Measurements from ENCODE around the gene ZNF629. TPM values are rescaled to one million over a fixed set of nuclear protein-coding genes. Genes with fewer than 3 reads are reported as not detected.

Gene ZNF629
- total and polyA plus RNA-seq, 2 donors (not counting 1 experiment from before 2014, with no cell fraction given), result 1.2 to 6.9 TPM

DNA sequence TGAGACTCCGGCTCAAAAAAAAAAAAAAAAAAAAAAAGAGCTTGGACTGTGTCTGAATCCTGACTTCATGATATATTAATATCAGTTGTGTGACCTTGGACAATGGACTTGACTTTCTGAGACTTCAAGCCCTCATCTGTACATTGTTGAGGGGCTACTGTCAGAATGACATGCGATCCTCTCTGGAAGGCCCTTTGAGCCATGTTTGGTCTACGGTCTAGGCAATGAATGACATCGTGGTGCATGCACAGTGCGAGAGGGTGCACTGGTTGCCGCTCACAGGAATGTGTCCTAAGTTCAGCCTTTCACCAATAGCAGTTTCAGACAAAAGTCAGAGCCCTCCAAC is 43.0 kb upstream of the ZNF629 start:
- H3K4me1 ChIP-seq (ENCODE audit: control insufficient read depth in 2 of 2, insufficient read depth in 2 of 2, low read length in 2 of 2), result no peaks in the 10 kb centered on the region
- H3K27me3 ChIP-seq (replicated peaks in 1 of 4; ENCODE audit: control extremely low read depth in 1 of 4, control insufficient read depth in 3 of 4, insufficient read depth in 4 of 4, low read length in 3 of 4), result no peaks in the 10 kb centered on the region
- H3K9ac ChIP-seq (ENCODE audit: low read length), result no peak overlapping the region
- no peaks in the 10 kb centered on the region for H4K20me1 ChIP-seq (ENCODE audit: control insufficient read depth, insufficient read depth, low read length, poor library complexity, severe bottlenecking)
- Mint-ChIP-seq H3K9me3 (ENCODE audit: insufficient read depth) (no peaks in the 10 kb centered on the region), H3K4me3 (no peak overlapping the region), H3K27ac (no peak overlapping the region), H3K4me1 (no peaks in the 10 kb centered on the region), H3K27me3 (peaks cover 21% of the 10 kb centered on the region)
- POLR2A ChIA-PET, result no interaction called here
- no peak for ATAC-seq (ENCODE audit: low read depth)
- no peak for TF ChIP-seq EZH2 (IDR thresholded peaks at IDR 0.05; ENCODE audit: borderline replicate concordance, insufficient read depth, low read depth, low read length, poor library complexity, severe bottlenecking)
- TF ChIP-seq, protein P1, sequence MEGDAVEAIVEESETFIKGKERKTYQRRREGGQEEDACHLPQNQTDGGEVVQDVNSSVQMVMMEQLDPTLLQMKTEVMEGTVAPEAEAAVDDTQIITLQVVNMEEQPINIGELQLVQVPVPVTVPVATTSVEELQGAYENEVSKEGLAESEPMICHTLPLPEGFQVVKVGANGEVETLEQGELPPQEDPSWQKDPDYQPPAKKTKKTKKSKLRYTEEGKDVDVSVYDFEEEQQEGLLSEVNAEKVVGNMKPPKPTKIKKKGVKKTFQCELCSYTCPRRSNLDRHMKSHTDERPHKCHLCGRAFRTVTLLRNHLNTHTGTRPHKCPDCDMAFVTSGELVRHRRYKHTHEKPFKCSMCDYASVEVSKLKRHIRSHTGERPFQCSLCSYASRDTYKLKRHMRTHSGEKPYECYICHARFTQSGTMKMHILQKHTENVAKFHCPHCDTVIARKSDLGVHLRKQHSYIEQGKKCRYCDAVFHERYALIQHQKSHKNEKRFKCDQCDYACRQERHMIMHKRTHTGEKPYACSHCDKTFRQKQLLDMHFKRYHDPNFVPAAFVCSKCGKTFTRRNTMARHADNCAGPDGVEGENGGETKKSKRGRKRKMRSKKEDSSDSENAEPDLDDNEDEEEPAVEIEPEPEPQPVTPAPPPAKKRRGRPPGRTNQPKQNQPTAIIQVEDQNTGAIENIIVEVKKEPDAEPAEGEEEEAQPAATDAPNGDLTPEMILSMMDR (IDR thresholded peaks at IDR 0.05), result no peak
- intact Hi-C loops (cut with micrococcal nuclease), result no loop called here
- H3K9me3 ChIP-seq (ENCODE audit: control extremely low read depth in 1 of 3, control insufficient read depth in 2 of 3, insufficient read depth in 1 of 3, low read length in 2 of 3), result no peaks in the 10 kb centered on the region
- H3K4me3 ChIP-seq (ENCODE audit: control extremely low read depth in 1 of 5, extremely low read depth in 1 of 5, insufficient read depth in 1 of 5, low read depth in 2 of 5, low read length in 4 of 5), result no peak overlapping the region
- no peak for DNase-seq
- H3K36me3 ChIP-seq (replicated peaks in 1 of 2; ENCODE audit: control extremely low read depth in 1 of 2, control insufficient read depth in 1 of 2, extremely low read depth in 1 of 2, insufficient read depth in 2 of 2, low read length in 1 of 2), result no peaks in the 10 kb centered on the region
- H3K4me2 ChIP-seq (replicated peaks; ENCODE audit: low read depth, low read length, poor library complexity, severe bottlenecking), result no peak overlapping the region
- H2AFZ ChIP-seq (ENCODE audit: insufficient read depth, low read depth, low read length, poor library complexity, severe bottlenecking), result no peak overlapping the region
- H3K27ac ChIP-seq (ENCODE audit: low read length in 2 of 2), result no peak overlapping the region
- 98% methylated on average over 5 of the region's 6 CpGs for WGBS (ENCODE audit: insufficient coverage)
- CTCF ChIA-PET, result no interaction called here
- no peaks in the 10 kb centered on the region for H3K79me2 ChIP-seq (ENCODE audit: control insufficient read depth, insufficient read depth, low read length)

DNA sequence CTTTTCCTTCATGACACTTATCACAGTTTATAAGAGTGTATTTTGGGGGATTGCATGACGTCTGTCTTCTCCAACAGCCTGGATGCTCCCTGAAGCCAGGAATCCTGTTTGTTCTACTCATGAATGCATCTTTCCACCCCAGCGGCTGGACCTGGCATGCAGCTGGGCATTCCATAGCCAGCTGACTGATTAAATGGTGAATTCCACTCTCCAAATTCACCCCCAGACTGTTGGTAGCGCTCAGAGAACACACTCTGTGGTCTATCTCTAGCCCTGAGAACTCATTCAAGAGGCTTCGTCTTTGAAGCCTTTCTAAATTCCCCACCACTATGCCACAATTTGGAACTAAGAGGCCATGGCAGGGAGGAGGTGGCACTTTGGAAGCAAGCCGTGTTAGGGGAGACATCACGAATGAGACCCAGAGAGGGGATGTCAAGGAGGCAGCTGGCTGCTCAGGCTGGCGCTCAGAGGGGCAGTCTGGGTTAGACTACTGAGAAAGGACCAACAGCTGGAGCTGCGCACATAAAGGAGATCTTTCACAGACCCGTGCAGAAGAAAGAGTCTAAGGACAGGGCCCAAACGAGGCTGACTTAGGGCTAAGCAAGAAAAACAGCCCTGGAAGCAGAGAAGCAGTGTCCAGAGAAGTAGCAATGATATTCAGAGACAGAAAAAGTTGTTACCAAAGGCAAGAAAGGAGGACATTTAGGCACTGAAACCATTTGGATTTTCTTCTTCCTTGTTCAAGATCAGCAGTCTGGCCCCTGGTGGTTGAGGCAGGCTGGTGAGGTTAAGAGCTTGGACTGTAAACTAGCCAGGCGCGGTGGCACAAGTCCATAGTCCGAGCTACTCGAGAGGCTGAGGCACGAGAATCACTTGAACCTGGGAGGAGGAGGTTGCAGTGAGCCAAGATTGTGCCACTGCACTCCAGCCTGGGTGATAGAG is 42.4 kb upstream of the ZNF629 start:
- no peak for ATAC-seq (ENCODE audit: low read depth)

More for the DNA sequence above, 42.4 kb upstream of the ZNF629 start:
- Histone ChIP-seq H2AFZ (ENCODE audit: insufficient read depth, low read depth, low read length, poor library complexity, severe bottlenecking) (no peak overlapping the region), H3K36me3 (replicated peaks in 1 of 2; ENCODE audit: control extremely low read depth in 1 of 2, control insufficient read depth in 1 of 2, extremely low read depth in 1 of 2, insufficient read depth in 2 of 2, low read length in 1 of 2) (no peaks in the 10 kb centered on the region), H3K9me3 (ENCODE audit: control extremely low read depth in 1 of 3, control insufficient read depth in 2 of 3, insufficient read depth in 1 of 3, low read length in 2 of 3) (no peaks in the 10 kb centered on the region), H3K27ac (ENCODE audit: low read length in 2 of 2) (no peak overlapping the region), H3K4me2 (replicated peaks; ENCODE audit: low read depth, low read length, poor library complexity, severe bottlenecking) (no peak overlapping the region), H3K9ac (ENCODE audit: low read length) (no peak overlapping the region), H3K79me2 (ENCODE audit: control insufficient read depth, insufficient read depth, low read length) (no peaks in the 10 kb centered on the region), H3K4me1 (ENCODE audit: control insufficient read depth in 2 of 2, insufficient read depth in 2 of 2, low read length in 2 of 2) (no peaks in the 10 kb centered on the region), H3K27me3 (replicated peaks in 1 of 4; ENCODE audit: control extremely low read depth in 1 of 4, control insufficient read depth in 3 of 4, insufficient read depth in 4 of 4, low read length in 3 of 4) (no peaks in the 10 kb centered on the region), H4K20me1 (ENCODE audit: control insufficient read depth, insufficient read depth, low read length, poor library complexity, severe bottlenecking) (no peaks in the 10 kb centered on the region), H3K4me3 (ENCODE audit: control extremely low read depth in 1 of 5, extremely low read depth in 1 of 5, insufficient read depth in 1 of 5, low read depth in 2 of 5, low read length in 4 of 5) (no peak overlapping the region)
- POLR2A ChIA-PET, result no interaction called here
- CTCF ChIA-PET, result no interaction called here
- Mint-ChIP-seq H3K4me3 (no peak overlapping the region), H3K4me1 (no peaks in the 10 kb centered on the region), H3K27ac (no peak overlapping the region), H3K9me3 (ENCODE audit: insufficient read depth) (no peaks in the 10 kb centered on the region), H3K27me3 (peaks cover 21% of the 10 kb centered on the region)
- 92% methylated on average over 13 of the region's 15 CpGs for WGBS (ENCODE audit: insufficient coverage)
- TF ChIP-seq EZH2 (IDR thresholded peaks at IDR 0.05; ENCODE audit: borderline replicate concordance, insufficient read depth, low read depth, low read length, poor library complexity, severe bottlenecking), result no peak
- TF ChIP-seq, protein P1 (IDR thresholded peaks at IDR 0.05), result no peak
- intact Hi-C loops (cut with micrococcal nuclease), result no loop called here
- no peak for DNase-seq

Data from B cell (primary cell).